Ammon's horn (tissue), 1 donor: ENCODE results near the gene C5orf15.
A peak's percentile ranks its signal among the peaks of the same experiment; 100 is the strongest.

ENCODE experiments used
- DNase-seq: peaks from one replicate; pipeline ENCODE4 v3.0.0-alpha.2; 2016; ENCODE audit warnings: low spot score

C5orf15 gene

DNA sequence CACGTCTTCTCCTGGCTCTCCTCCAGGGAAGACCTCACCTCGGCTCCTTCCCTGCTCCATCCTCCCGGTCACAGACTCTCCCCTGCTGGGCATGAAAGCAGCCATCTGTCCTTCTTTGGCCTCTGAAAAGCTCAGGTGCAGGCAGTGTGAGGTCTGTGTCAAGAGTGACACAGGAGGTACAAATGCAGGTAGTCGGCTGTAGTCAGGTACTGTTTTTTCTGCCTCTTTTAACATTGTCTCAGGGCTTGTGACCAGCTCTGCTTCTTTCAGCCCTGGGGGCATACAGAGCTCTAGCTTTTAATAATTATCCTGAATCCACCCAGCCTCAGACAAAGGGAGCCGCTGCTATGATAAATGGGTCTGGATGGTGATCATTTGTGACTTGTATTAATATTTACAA, 46.4 kb downstream of the C5orf15 start:
- no peak for DNase-seq

DNA sequence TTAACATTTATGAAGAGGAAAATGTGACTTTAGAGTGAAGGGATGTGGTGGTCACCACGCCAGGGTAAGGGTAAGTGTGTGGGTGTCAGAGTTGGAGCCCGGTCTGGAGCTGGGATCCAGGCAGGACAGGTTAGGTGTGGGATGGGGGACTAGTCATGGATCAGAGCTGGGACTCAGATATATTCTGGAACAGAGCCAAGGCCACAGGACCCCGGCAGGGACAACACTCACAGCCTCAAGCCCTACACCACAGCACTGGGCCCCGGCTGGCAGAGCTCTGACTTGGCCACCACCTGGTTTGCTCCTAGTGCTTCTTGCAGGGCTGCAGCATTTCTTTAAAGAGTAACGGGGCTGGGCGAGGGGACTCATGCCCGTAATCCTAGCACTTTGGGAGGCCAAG, 47.4 kb downstream of the C5orf15 start:
- DNase-seq, result no peak

DNA sequence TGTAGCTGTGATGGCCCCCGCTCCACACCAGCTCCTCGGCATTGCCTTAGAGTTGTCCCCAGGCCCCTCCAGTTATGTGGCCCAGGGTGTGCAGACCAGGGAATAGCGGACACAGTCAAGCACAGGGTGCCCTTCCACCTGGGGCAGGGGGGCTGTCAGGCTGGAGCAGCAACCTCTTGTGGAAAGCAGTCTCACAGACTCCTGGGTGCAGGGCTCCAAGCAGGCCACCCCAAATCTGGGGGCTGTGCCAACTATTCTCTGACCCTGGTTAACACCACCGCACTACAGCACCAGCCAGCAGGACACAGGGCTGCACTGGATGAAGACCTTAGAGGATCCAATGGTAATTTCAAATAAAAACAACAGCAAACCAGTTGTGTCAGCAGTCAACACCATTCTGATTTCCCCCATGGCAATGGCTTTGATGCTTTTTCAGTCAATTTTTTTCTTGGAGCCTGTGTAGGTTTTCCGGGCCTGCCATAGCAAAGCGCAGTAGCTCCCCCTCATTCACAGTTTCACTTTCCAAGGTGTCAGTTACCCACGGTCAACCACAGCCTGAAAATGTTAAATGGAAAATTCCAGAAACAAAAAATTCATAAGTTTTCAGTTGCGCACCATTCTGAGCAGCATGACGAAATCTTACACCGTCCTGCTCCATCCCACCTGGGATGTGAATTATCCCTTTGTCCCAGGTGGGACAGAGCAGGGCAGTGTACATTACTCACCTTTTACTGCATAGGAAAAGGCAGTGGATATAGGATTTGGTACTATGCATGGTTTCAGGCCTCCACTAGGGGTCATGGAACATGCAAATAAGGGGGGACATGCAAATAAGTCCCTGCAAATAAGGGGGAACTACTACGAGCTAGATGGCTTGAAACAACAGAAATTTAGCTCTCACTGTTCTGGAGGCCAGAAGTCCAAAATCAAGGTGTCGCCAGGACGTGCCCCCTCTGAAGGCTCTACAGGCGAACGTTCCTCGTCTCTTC, 49.0 kb downstream of the C5orf15 start:
- no peak for DNase-seq

GRCh38 chr5:133918731-133919130, 49.7 kb downstream of the C5orf15 start:
- DNase-seq, result no peak

GRCh38 chr5:133918316-133918715, 50.1 kb downstream of the C5orf15 start:
- DNase-seq, result no peak

DNA sequence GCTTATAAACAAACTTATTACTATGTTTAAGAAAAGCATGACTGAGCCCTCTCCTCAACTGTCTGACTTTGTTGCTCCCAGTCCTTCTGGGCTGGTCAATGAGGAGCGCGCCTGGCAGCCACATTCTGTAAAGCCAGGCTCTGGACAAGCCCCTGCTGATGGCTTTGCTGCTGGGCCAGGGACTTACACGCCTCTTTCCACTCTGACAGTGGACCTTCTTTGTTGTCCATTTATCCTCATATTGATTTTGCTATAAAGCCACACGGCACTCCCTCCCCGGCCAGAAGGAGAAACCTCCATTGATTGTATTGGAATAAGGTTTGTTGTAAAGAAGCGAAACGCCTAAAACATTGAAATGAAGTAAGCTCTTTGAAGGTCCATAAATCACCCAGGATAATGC, 50.6 kb downstream of the C5orf15 start:
- DNase-seq, result no peak

DNA sequence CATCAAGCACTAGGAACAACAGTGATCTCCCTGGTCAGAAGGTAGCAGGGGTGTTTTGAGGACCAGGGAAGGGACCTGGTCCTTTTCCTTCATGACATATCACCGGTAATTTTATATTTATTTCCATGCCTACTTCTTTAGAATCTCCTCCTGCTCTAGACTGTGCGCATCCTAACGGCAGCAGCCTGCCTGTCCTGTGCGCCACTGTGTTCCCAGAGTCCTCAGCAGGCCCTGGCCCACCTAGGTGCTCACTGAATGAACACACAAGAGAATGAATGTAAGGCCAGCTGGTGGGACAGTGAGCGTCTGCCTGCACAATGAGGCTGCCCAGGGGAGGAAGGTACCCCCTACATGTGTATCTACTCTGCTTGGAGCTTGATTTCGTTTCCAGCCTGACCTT, 51.5 kb downstream of the C5orf15 start:
- DNase-seq, result no peak

GRCh38 chr5:133916479-133916878, 51.9 kb downstream of the C5orf15 start:
- DNase-seq, result no peak

- no peak for DNase-seq
These were observed 54.0 kb downstream of the C5orf15 start for GRCh38 chr5:133914434-133914833.

DNA sequence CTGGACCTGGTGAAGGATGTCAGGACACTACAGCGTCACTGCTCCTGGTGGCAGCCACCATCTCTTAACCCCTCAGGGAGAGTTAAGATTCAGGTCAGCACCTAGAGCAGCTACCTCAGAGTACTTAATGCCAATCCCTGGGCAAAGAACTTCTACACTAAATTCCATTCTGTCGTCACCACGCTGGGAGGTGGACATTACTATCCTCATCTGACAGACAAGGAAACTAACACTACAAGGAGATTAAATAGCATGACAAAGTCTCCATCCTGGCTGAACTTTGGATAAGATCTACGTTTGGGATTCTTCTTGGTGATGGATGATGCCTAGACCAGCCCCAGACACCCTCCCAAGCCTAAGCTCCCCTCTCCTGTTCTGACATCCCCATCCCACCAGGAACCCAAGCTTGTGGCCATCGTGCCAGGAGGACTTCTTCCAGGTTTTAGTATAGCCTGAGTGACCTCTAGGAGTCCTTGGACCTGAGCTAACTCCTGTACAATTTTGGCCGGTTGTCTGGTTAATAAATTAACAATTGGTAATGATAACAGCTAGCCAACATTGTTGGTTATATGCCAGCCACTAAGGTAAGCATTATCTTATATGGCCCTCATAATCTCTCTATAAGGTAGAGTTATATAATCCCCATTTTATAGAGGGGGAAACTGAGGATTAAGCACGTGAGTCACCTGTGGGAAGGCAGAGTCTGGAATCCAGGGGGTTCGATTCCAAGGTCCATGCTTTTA, 54.8 kb downstream of the C5orf15 start:
- DNase-seq, result no peak

- no peak for DNase-seq
These were observed 55.5 kb downstream of the C5orf15 start for GRCh38 chr5:133912951-133913350.

DNA sequence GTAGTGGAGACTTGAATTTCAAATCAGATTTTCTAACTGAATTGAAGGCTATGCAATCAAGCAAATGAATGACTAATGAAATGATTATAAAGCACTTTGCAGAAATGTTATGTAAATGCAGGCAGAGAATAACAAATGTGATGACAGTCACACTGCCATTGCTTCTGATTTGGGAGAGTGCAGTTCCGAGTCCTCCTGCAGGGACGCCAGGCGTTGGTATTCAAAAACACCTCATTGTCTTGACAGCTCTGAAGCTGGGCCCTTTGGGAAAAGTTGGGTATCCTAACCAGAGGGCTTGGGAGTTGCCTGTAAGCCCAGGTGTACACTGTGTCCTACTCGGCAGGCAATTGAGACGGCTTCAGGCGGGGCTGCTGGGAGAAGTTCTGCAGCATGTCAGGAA, 57.9 kb downstream of the C5orf15 start:
- DNase-seq, result peak; percentile 31

GRCh38 chr5:133909603-133910002, 58.8 kb downstream of the C5orf15 start:
- DNase-seq, result no peak

DNA sequence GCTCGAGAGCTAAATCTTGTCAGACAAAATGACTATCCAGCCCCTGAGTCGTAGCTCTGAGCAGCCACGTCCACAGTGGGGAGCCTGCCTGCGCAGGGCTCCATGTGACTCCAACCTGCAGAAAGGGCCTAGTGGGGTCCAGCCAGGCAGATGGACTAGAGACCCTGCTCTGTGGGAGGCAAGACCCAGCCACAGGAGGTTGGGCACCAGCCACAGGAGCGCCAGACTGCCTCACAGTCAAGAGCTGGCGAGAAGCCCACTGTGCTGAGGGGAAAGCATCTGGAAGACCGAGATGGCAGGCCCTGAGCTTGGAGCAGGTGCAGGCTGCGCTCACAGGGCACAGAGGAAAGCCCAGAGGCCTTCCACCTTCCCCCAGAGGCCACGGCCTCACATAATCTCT, 61.4 kb downstream of the C5orf15 start:
- DNase-seq, result peak; percentile 54

- no peak for DNase-seq
These were observed 62.1 kb downstream of the C5orf15 start for GRCh38 chr5:133906303-133906702.
